GM18508 (cell line): Measurements from ENCODE around the gene RCC1.
"Not testable (repeated sequence)": the region's sequence is repeated elsewhere in the genome, so short reads cannot be mapped to it uniquely, and the experiment has no call there.

ENCODE experiments used
- ATAC-seq: cut with Tn5 transposase; IDR thresholded peaks from one replicate; pipeline ENCODE4 v1.9.1; 2021; ENCODE audit warnings: moderate number of reproducible peaks; ENCODE audit not compliant: insufficient read depth, unreplicated experiment

The RCC1 gene

DNA sequence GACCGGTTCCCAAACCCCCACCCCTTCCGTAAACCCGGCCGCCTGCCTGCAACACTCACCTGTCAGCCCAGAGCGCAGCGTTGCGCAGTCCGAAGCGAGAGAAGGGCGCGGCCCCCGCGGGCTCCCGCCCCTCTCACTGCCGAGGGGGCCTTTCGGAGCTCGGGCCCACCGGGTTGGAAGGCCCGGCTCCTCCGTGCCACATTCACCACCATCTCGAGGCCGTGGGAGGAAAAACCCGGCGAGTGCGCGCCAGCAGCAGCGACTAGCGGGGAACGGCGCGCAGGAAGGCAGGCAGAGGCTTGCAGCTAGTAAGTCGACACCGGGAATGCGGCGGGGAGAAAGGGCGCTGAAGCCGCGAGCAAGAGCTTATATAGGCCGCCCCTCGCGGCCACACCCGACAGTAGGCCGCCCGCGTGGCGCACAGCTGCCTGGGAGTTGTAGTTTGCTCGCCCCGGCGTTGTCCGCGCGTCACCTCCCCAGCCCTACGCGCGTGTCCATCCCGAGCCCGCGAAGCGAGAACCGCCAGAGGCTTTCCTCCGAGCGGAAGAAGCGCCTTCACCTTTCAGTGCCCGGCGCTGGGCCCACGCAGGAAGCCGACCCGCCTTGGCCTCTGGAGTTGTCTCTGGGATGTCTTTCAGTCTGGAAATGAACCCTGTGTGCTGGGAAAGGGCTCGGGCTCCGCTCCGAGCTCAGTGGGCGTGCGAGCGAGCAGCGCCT lies 75.8 kb downstream of the RCC1 start:
- peak; percentile 46 for ATAC-seq

DNA sequence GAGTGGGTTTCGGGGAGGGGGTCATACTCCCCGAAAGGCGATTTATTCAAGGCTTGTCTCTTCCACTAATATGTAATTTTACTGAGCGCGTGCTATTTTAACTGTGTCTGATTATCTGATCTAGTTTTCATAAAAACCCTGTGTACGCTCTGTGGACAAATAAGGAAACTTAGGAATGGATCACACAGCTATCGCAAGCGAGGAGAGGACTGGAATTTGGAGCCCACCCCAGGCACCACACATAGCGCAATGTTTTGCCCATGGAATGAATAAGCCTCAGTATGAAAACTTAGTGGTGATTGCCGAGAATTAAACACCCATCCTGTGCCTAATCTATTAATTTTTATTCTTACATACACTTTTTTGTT lies 76.4 kb downstream of the RCC1 start:
- ATAC-seq = peak; percentile 6

- not testable (repeated sequence) for ATAC-seq
Measured at GRCh38 chr1:28586585-28587391, 80.9 kb downstream of the RCC1 start.
